Mucosa of stomach (tissue), 1 donor: Measurements from ENCODE around the gene CAMTA1.
"Not testable (repeated sequence)": the region's sequence is repeated elsewhere in the genome, so short reads cannot be mapped to it uniquely, and the experiment has no call there.

ENCODE experiments used
- H3K27me3 ChIP-seq: one replicate; pipeline ENCODE4 v1.7.0; 2013; ENCODE audit warnings: mild to moderate bottlenecking, low read length; ENCODE audit not compliant: control insufficient read depth, insufficient read depth
- H3K36me3 ChIP-seq: one replicate; pipeline ENCODE4 v1.7.0; 2013; ENCODE audit warnings: low read length; ENCODE audit not compliant: control insufficient read depth, insufficient read depth
- H3K4me1 ChIP-seq: one replicate; pipeline ENCODE4 v1.7.0; 2013; ENCODE audit warnings: mild to moderate bottlenecking, low read length; ENCODE audit not compliant: control insufficient read depth, insufficient read depth
- H3K4me3 ChIP-seq: one replicate; pipeline ENCODE4 v1.7.0; 2013; ENCODE audit warnings: low read length
- H3K9ac ChIP-seq: one replicate; pipeline ENCODE4 v1.7.0; 2013; ENCODE audit warnings: mild to moderate bottlenecking, low read length, moderate library complexity
- H3K9me3 ChIP-seq: one replicate; pipeline ENCODE4 v1.7.0; 2013; ENCODE audit warnings: mild to moderate bottlenecking, low read length, moderate library complexity; ENCODE audit not compliant: control insufficient read depth
- donor health status: Pancreatic carcinoma.

Gene CAMTA1

DNA sequence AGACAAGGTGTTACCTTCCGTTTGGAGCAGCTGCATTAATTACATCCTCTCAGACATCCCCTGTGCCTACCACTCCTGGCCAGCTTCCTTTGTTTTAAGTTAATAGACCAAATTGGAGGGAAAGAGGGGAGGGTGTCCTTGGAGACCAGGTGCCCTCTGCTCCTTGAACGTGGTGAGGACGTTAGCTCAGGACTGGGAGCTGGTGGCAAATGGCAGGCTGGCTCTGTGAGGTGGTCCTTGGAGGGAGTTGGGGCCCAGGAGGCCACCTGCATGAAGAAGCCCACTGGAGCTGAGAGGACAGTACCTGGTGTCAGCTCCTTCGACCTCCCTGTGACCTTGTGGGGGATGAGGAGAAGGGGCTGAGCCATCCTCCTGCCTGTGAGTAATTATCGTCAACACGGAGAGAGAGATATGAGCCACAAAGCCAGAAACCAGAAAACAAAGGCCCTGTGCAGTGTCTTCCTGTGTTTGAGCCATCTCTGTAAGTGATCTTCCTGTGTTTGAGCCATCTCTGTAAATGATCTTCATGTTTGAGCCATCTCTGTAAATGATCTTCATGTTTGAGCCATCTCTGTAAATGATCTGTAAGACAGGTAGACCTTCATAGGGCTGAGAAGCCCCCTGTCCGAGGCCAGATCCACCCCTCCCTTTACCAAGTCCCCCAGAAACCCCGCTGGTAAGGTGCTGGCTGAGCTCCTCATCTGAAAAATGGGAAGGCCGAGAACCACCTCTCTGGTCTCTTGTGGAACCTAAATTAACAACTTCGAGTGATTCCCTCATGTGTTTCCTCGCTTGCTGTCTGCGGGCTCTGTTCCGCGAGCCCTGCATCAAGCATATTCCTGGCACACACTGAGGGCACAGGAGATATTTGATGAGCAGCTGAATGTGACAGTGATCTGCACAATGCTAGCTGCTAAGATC lies 126.0 kb downstream of the CAMTA1 start:
- Histone ChIP-seq H3K9ac (no peak overlapping the region), H3K27me3 (peaks cover 20% of the 10 kb centered on the region), H3K4me1 (no peaks in the 10 kb centered on the region), H3K9me3 (no peaks in the 10 kb centered on the region), H3K36me3 (no peaks in the 10 kb centered on the region), H3K4me3 (no peak overlapping the region)

DNA sequence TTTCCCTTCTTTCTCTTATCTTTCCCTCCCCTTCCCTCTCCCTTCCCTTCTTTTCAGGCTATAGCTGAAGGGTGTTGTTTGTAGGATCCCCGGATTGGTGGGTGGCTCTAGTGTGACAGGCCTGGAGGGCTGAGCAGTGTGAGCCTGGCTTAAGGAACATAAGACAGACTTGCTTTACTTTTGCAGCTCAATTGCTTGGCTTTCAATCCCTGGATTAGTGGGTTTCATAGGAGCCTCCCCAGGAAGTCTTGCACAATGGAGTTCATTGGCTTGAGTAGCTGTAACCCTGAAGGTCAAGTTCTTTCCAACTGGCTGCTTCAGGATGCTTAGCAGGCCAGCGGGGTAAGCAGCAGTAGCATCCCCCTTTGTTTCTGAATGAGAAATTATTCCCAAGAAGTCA lies 126.7 kb downstream of the CAMTA1 start:
- Histone ChIP-seq H3K9ac (no peak overlapping the region), H3K9me3 (no peaks in the 10 kb centered on the region), H3K36me3 (no peaks in the 10 kb centered on the region), H3K4me1 (peaks cover under 1% of the 10 kb centered on the region), H3K4me3 (no peak overlapping the region), H3K27me3 (peaks cover 20% of the 10 kb centered on the region)

DNA sequence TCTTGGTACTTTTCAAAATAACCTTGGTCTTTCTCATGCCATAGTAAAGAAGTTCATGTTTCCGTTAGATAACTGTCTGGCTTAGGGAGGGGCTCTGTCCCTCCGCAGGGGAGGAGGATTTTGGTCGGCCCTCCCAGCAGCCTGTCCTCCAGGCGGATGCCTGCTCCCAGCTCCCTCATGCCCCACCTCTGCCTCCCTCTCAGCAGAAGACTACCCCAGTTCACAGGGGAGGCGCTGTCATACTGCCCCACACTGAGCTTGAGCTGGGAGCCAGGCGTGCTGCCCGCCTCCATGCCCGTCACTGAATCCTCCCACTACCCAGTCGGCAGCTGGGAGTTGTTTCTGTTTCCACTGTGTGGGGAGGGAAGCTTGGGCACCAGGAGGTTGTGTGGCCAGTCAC lies 127.3 kb downstream of the CAMTA1 start:
- H3K4me3 ChIP-seq: no peak overlapping the region
- H3K27me3 ChIP-seq: peaks cover 19% of the 10 kb centered on the region
- H3K4me1 ChIP-seq: peaks cover 5% of the 10 kb centered on the region
- no peak overlapping the region for H3K9ac ChIP-seq
- no peaks in the 10 kb centered on the region for H3K36me3 ChIP-seq
- H3K9me3 ChIP-seq: no peaks in the 10 kb centered on the region

DNA sequence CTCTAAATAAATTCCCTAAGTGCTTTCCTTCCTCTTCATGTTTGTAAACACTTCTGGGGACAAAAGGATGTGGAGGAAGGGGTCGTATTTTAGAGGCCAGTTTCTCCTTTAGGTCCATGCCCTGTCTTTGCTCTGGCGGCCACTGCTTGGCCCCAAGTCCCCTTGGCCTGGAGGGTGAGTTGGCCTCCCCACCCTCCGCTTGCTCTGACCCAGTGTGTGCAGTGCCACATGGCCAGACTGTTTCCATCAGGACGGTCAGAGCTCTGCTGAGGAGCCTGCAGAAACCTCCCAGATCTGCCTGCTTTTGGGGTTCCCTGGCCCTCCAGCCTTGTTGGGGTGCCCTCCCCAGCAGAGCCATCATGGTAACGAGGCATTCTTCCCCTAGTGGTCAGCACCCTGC lies 127.8 kb downstream of the CAMTA1 start:
- H3K4me3 ChIP-seq: no peak overlapping the region
- no peaks in the 10 kb centered on the region for H3K9me3 ChIP-seq
- H3K9ac ChIP-seq: no peak overlapping the region
- H3K27me3 ChIP-seq: peaks cover 13% of the 10 kb centered on the region
- H3K4me1 ChIP-seq: peaks cover 5% of the 10 kb centered on the region
- H3K36me3 ChIP-seq: no peaks in the 10 kb centered on the region

DNA sequence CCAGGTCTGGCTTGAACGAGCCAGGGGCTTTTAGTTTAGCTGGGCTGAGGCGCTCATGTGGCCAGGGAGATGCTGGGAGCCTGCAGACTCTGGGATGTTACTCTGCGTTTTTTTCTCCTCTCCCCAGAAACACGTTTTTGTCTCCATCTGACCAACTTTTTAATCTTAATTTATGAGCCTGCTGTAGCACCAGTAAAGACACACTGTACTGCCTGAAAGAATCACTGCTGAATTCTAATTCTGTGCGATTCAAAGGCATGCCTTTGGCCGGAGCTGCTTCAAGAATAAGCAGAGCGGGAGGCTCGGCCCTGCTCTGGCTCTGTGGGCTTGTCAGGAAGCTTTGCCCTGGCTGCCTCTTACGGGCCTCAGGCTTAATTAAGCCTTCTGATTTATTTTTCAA lies 129.5 kb downstream of the CAMTA1 start:
- peaks cover 11% of the 10 kb centered on the region for H3K27me3 ChIP-seq
- no peak overlapping the region for H3K9ac ChIP-seq
- H3K4me3 ChIP-seq: no peak overlapping the region
- no peaks in the 10 kb centered on the region for H3K36me3 ChIP-seq
- peaks cover 5% of the 10 kb centered on the region for H3K4me1 ChIP-seq
- H3K9me3 ChIP-seq: no peaks in the 10 kb centered on the region

DNA sequence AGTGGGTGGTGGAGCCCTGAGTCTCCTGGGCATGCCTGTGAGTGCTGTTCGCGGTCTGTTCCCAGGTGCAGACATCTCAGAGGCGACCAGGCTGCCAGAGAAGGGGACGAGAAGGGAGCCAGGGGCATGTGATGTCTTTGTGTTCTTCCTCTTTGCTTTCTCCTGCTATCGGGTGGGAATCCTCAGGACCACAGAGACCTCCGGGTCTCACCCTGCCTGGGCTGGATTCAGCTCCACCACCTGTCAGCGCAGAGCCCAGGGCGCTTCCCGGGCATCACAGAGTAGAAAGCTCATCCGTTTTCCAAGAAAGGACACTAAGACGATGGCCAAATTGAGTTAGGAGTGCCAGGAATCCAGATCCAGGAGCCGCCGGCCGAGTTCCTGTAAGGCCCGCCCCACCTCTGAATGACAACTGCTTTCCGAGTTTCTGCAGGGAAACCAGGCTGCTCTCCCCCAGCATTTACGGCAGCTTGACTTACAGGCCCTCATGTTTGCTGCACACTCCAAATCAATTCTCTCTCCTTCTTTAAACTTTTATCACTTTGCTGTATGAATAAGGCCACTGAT lies 130.8 kb downstream of the CAMTA1 start:
- H3K36me3 ChIP-seq: no peaks in the 10 kb centered on the region
- no peak overlapping the region for H3K9ac ChIP-seq
- H3K9me3 ChIP-seq: no peaks in the 10 kb centered on the region
- peaks cover 3% of the 10 kb centered on the region for H3K27me3 ChIP-seq
- peaks cover 5% of the 10 kb centered on the region for H3K4me1 ChIP-seq
- no peak overlapping the region for H3K4me3 ChIP-seq

DNA sequence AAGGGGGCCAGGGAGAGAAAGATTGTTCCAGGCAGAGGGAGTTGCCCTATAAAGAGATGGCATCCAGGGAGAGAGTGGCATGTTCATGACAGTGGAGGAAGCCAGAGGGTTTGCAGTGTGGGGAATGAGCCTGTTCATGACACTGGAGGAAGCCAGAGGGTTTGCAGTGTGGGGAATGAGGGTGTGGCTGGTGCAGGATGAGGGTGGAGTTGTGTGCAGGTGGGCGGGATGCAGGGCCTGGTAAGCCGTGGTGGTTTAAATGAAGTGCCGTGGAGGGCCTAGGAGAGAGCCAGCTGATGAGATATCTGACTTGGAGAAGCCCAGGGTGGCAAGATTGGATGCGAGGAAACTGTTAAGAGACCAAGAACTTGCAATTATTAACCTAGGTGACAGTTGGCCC lies 131.8 kb downstream of the CAMTA1 start:
- Histone ChIP-seq H3K36me3 (no peaks in the 10 kb centered on the region), H3K9me3 (no peaks in the 10 kb centered on the region), H3K9ac (no peak overlapping the region), H3K27me3 (no peaks in the 10 kb centered on the region), H3K4me3 (no peak overlapping the region), H3K4me1 (peaks cover 5% of the 10 kb centered on the region)

DNA sequence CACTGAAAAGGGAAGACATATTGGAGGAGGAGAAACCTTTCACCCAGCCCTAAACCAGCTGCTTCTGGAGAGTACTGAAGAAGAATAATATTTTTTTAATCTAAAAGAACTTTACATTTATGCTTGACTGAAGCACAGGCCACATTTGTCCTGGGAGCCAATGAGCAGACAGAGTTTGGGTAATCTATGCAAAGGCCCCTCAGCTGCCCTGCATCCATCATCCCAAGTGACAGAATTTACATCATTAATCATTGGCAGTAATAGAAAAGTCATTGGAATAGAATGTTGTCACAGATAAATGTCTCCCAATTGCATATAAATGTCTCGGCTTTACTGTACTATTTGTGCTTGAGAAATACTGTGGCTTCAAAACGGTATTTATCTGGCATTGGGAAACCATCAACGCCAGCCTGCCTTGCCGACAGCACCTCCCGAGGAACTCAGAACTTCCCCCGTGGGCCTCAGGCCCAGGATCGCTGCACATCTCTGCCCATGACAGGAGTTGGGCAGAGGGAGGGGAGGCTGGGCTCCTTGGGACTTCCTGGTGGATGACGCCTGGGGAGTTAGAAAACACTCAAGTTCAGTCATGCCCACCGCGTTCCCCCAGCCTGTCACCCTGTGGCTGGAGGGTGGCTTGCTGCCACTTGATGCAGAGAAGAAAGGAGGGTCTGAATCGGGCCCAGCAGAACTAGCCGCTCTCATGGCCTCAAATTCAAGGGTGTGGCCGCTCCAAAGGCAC lies 133.1 kb downstream of the CAMTA1 start:
- Histone ChIP-seq H3K4me3 (no peak overlapping the region), H3K27me3 (no peaks in the 10 kb centered on the region), H3K9ac (no peak overlapping the region), H3K4me1 (peaks cover 5% of the 10 kb centered on the region), H3K36me3 (no peaks in the 10 kb centered on the region), H3K9me3 (no peaks in the 10 kb centered on the region)

DNA sequence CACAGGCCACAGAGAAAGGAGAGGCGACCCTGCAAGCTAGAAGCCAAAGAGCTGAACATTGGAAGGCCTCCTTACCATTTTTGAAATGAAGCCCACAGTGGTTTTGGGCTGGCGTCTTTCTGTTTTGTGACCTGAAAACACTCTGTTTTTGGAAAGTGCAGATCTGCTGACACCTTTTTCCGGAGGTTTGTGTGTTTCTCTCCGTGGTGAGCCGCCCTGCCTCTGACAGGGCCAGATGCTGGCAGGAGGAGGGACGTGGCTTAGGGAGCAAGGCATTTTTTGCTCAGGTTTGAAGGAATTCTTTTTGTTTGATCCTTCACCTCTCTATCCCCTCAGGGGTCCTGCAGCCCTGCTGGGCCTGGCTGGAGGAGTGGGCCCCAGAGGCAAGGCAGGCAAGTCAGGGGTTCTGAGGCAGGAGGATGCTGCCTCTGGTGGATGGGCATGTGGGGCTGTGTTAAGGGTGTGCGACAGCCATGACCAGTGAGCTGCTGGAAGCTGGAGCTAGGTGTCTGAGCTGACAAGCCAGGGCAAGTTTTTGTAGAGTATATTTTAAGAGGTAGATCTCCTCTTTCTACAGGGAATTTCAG lies 133.8 kb downstream of the CAMTA1 start:
- H3K4me3 ChIP-seq: no peak overlapping the region

DNA sequence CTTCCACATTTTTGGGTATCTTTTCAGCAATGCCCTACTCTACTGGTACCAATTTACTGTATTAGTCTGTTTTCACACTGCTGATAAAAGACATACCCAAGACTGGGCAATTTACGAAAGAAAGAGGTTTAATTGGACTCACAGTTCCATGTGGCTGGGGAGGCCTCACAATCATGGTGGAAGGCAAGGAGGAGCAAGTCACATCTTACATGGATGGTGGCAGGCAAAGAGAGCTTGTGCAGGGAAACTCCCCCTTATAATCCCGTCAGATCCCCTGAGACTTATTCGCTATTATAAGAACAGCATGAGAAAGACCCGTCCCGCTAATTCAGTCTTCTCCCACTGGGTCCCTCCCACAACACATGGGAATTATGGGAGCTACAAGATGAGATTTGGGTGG lies 136.3 kb downstream of the CAMTA1 start:
- H3K36me3 ChIP-seq, H3K4me3 ChIP-seq, H3K9ac ChIP-seq, H3K9me3 ChIP-seq, H3K27me3 ChIP-seq: not testable (repeated sequence)
- peaks cover 14% of the 10 kb centered on the region for H3K4me1 ChIP-seq

More for the DNA sequence above, 133.8 kb downstream of the CAMTA1 start:
- Histone ChIP-seq H3K9me3 (no peaks in the 10 kb centered on the region), H3K36me3 (no peaks in the 10 kb centered on the region), H3K4me1 (peaks cover 7% of the 10 kb centered on the region), H3K9ac (no peak overlapping the region), H3K27me3 (no peaks in the 10 kb centered on the region)

DNA sequence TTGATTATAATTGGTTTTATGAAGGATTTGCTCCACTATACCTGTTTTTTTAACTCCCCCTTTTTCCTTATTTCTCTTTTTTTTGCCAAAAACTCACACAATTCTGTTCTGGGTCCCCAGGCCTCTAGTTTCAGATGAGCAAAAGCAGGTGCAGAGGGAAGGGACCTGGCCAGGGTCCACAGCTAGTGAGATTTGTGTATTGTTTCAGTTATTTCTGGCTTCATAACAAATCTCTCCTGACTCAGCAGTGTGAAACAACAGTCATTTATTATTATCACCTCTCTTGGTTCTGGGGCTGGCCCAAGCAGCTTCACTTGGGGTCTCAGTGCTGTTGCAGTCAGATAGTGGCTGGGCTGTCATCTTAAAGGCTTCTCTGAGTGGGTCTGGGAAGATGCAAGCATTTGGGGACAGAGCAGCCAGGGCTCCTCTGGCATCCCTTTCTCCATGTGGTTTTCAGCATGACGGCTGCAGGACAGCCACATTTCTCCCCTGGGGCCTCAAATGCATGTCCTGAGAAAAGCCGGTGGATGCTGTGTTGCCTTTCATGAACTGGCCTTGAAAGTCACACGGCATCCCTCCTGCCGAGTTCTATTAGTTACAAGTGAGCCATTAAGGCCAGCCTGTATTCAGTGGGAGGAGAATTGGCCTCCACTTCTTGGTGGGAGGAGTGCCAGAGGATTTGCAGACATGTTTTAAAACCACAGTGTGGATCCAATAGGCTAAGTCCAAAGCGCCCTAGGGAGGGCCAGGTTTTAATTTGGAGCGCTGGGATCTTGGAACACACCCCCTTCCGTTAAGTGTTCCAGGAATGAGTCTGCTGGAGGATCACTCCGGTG lies 137.1 kb downstream of the CAMTA1 start:
- no peaks in the 10 kb centered on the region for H3K36me3 ChIP-seq
- no peak overlapping the region for H3K4me3 ChIP-seq
- peaks cover 11% of the 10 kb centered on the region for H3K4me1 ChIP-seq
- H3K27me3 ChIP-seq: no peaks in the 10 kb centered on the region
- H3K9me3 ChIP-seq: no peaks in the 10 kb centered on the region
- H3K9ac ChIP-seq: no peak overlapping the region
